ENCODE results near the gene GNA12. TPM values are rescaled to one million over a fixed set of nuclear protein-coding genes. Genes with fewer than 3 reads are reported as not detected.
"Not testable (repeated sequence)": the region's sequence is repeated elsewhere in the genome, so short reads cannot be mapped to it uniquely, and the experiment has no call there.

The GNA12 gene
- total RNA-seq, 1 experiment from 2014 or later = 17.8 TPM

GRCh38 chr7:2728316-2729030 lies 115.6 kb downstream of the GNA12 start:
- no peak for DNase-seq (ENCODE audit: low read depth)

- DNase-seq (ENCODE audit: low read depth) = not testable (repeated sequence)
These were observed 116.9 kb downstream of the GNA12 start for GRCh38 chr7:2727206-2727605.

GRCh38 chr7:2726316-2727018 lies 117.6 kb downstream of the GNA12 start:
- no peak for DNase-seq (ENCODE audit: low read depth)

GRCh38 chr7:2725178-2726105 lies 118.7 kb downstream of the GNA12 start:
- DNase-seq (ENCODE audit: low read depth) = no peak

- no peak for DNase-seq (ENCODE audit: low read depth)
These were observed 119.5 kb downstream of the GNA12 start for GRCh38 chr7:2724453-2725177.

GRCh38 chr7:2724036-2724435 lies 120.1 kb downstream of the GNA12 start:
- not testable (repeated sequence) for DNase-seq (ENCODE audit: low read depth)

- DNase-seq (ENCODE audit: low read depth) = no peak
These were observed 120.8 kb downstream of the GNA12 start for GRCh38 chr7:2723138-2723850.

GRCh38 chr7:2722591-2722990 lies 121.5 kb downstream of the GNA12 start:
- DNase-seq (ENCODE audit: low read depth) = no peak

GRCh38 chr7:2721842-2722241 lies 122.3 kb downstream of the GNA12 start:
- DNase-seq (ENCODE audit: low read depth) = no peak

GRCh38 chr7:2720024-2720423 lies 124.1 kb downstream of the GNA12 start:
- DNase-seq (ENCODE audit: low read depth) = no peak

GRCh38 chr7:2719007-2719406 lies 125.1 kb downstream of the GNA12 start:
- DNase-seq (ENCODE audit: low read depth) = no peak

GRCh38 chr7:2718296-2718965 lies 125.7 kb downstream of the GNA12 start:
- DNase-seq (ENCODE audit: low read depth) = no peak

- no peak for DNase-seq (ENCODE audit: low read depth)
These were observed 126.5 kb downstream of the GNA12 start for GRCh38 chr7:2717293-2718261.

- DNase-seq (ENCODE audit: low read depth) = no peak
These were observed 127.2 kb downstream of the GNA12 start for GRCh38 chr7:2716906-2717292.

GRCh38 chr7:2716488-2716887 lies 127.6 kb downstream of the GNA12 start:
- DNase-seq (ENCODE audit: low read depth) = no peak

GRCh38 chr7:2715341-2716231 lies 128.5 kb downstream of the GNA12 start:
- no peak for DNase-seq (ENCODE audit: low read depth)

GRCh38 chr7:2714636-2715035 lies 129.5 kb downstream of the GNA12 start:
- DNase-seq (ENCODE audit: low read depth) = no peak

- no peak for DNase-seq (ENCODE audit: low read depth)
These were observed 130.1 kb downstream of the GNA12 start for GRCh38 chr7:2713978-2714377.

Measured in RPMI7951 (cell line).